Caco-2 (cell line): Measurements from ENCODE around the gene DNAH10. TPM values are rescaled to one million over a fixed set of nuclear protein-coding genes. Genes with fewer than 3 reads are reported as not detected.

ENCODE experiments used
- BruUV-seq: library from RNA; stranded (reverse); fragments of 400-500 nt; replicated peaks from 2 replicates; lab custom pipeline; 2021; lab: Mats Ljungman, UMichigan
- CTCF ChIA-PET: fragments of 300-600 bp; sonication (Branson Sonifier 250); formaldehyde crosslinking; loops from one replicate; lab custom pipeline; 2022; ENCODE audit warnings: antibody characterized with exemption; lab: Charles Lee
- POLR2A ChIA-PET: fragments of 300-600 bp; sonication (Branson Sonifier 250); formaldehyde crosslinking; loops from one replicate; lab custom pipeline; 2022; ENCODE audit warnings: antibody characterized with exemption; lab: Charles Lee
- DNase-seq, 2 experiments: peaks; one replicate each; pipeline versions ENCODE4 v3.0.0 to v3.0.0-alpha.2; 2020 to 2022
- H3K27me3 ChIP-seq: replicated peaks from 2 replicates; pipeline ENCODE4 v1.6.0; 2011; ENCODE audit warnings: low read length; ENCODE audit not compliant: control insufficient read depth, insufficient read depth
- H3K36me3 ChIP-seq: 2 replicates; pipeline ENCODE4 v1.5.1; 2011; ENCODE audit warnings: low read length; ENCODE audit not compliant: control insufficient read depth, insufficient read depth
- H3K4me1 ChIP-seq: fragments of 250-450 bp; sonication (Bioruptor Pico); 2 replicates; pipeline ENCODE4 v1.5.1; 2020; ENCODE audit warnings: mild to moderate bottlenecking
- H3K4me3 ChIP-seq: 2 replicates; pipeline ENCODE4 v1.5.1; 2011; ENCODE audit warnings: low read depth, mild to moderate bottlenecking, control low read depth, low read length
- H3K9me3 ChIP-seq: fragments of 250-450 bp; sonication (Bioruptor Pico); 2 replicates; pipeline ENCODE4 v1.5.1; 2020; ENCODE audit warnings: mild to moderate bottlenecking, moderate library complexity
- H3K27ac Mint-ChIP-seq: one replicate; pipeline ENCODE4 v1.8.0; 2022; ENCODE audit warnings: mixed read lengths; ENCODE audit not compliant: unreplicated experiment
- H3K27me3 Mint-ChIP-seq: one replicate; pipeline ENCODE4 v1.8.0; 2022; ENCODE audit warnings: mixed read lengths; ENCODE audit not compliant: insufficient read depth, unreplicated experiment
- H3K36me3 Mint-ChIP-seq: one replicate; pipeline ENCODE4 v1.8.0; 2022; ENCODE audit warnings: mild to moderate bottlenecking, mixed read lengths; ENCODE audit not compliant: insufficient read depth, unreplicated experiment
- H3K4me1 Mint-ChIP-seq: one replicate; pipeline ENCODE4 v1.8.0; 2022; ENCODE audit warnings: low read depth, mixed read lengths; ENCODE audit not compliant: unreplicated experiment
- H3K4me3 Mint-ChIP-seq: one replicate; pipeline ENCODE4 v1.8.0; 2022; ENCODE audit warnings: mild to moderate bottlenecking, moderate library complexity, mixed read lengths; ENCODE audit not compliant: unreplicated experiment
- H3K9me3 Mint-ChIP-seq: one replicate; pipeline ENCODE4 v1.8.0; 2022; ENCODE audit warnings: mixed read lengths; ENCODE audit not compliant: unreplicated experiment
- intact Hi-C: fragments of 100-400 bp; cut with micrococcal nuclease; formaldehyde crosslinking; loops from one replicate; pipeline ENCODE4 v1.10.0; 2022; ENCODE audit not compliant: unreplicated experiment
- total RNA-seq: library from RNA; stranded (reverse); gene quantifications from 2 replicates; pipeline ENCODE4 v1.2.3, GENCODE V29; 2022
- TF ChIP-seq, protein P1 (sequence below), 2 experiments: fragments of 200-600 bp in 1 of 2; IDR thresholded peaks; 1 replicate in 1 of 2; 2 replicates in 1 of 2; pipeline versions ENCODE4 v1.5.1 to v1.8.0; 2011 to 2022; ENCODE audit warnings: antibody characterized with exemption in 1 of 2, control low read depth in 1 of 2, inconsistent platforms in 1 of 2, low read depth in 1 of 2, low read length in 1 of 2, mild to moderate bottlenecking in 1 of 2, moderate library complexity in 1 of 2; ENCODE audit not compliant: insufficient read depth in 1 of 2, severe bottlenecking in 1 of 2, unreplicated experiment in 1 of 2

The DNAH10 gene
- total RNA-seq, 1 experiment from 2014 or later, result 0.45 TPM

DNA sequence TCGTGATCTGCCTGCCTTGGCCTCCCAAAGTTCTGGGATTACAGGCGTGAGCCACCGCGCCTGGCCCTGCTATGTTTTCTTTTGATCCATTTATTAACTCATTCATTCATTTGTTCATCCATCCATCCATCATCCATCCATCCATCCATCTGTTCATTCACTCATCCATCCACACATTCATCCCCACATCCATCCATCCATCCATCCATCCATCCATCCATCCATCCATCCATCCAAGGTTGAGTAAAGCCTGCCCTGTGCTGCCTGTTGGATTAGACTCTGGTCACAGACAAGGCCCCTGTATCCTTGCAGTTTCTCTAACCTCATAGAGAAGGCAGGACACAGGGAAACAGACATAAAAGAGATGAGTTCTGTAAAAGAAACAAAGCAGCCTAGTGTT is 44.9 kb downstream of the DNAH10 start:
- BruUV-seq, result no TSS peak
- H3K4me3 ChIP-seq, result no peak overlapping the region
- Mint-ChIP-seq H3K27ac (no peak overlapping the region), H3K4me1 (no peaks in the 10 kb centered on the region), H3K36me3 (no peaks in the 10 kb centered on the region), H3K9me3 (no peaks in the 10 kb centered on the region), H3K4me3 (no peak overlapping the region), H3K27me3 (peaks cover 6% of the 10 kb centered on the region)
- intact Hi-C loops, result loop anchor here (10.0 kb wide), 1 partner anchor 58 kb away; no protein-coding TSS in a partner anchor
- CTCF ChIA-PET, result interaction anchor here (0.6 kb wide), 1 partner anchor 305 kb away, joined by 3 read pairs; no protein-coding TSS in a partner anchor
- H3K27me3 ChIP-seq, result no peaks in the 10 kb centered on the region
- H3K9me3 ChIP-seq, result no peaks in the 10 kb centered on the region
- H3K36me3 ChIP-seq, result no peaks in the 10 kb centered on the region
- DNase-seq, result no peak
- no peaks in the 10 kb centered on the region for H3K4me1 ChIP-seq
- TF ChIP-seq, protein P1, sequence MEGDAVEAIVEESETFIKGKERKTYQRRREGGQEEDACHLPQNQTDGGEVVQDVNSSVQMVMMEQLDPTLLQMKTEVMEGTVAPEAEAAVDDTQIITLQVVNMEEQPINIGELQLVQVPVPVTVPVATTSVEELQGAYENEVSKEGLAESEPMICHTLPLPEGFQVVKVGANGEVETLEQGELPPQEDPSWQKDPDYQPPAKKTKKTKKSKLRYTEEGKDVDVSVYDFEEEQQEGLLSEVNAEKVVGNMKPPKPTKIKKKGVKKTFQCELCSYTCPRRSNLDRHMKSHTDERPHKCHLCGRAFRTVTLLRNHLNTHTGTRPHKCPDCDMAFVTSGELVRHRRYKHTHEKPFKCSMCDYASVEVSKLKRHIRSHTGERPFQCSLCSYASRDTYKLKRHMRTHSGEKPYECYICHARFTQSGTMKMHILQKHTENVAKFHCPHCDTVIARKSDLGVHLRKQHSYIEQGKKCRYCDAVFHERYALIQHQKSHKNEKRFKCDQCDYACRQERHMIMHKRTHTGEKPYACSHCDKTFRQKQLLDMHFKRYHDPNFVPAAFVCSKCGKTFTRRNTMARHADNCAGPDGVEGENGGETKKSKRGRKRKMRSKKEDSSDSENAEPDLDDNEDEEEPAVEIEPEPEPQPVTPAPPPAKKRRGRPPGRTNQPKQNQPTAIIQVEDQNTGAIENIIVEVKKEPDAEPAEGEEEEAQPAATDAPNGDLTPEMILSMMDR (IDR thresholded peaks at IDR 0.05; ENCODE audit: insufficient read depth in 1 of 2, low read depth in 1 of 2, low read length in 1 of 2, severe bottlenecking in 1 of 2, unreplicated experiment in 1 of 2), result no peak
- POLR2A ChIA-PET, result no interaction called here

GRCh38 chr12:123807670-123808069 is 45.6 kb downstream of the DNAH10 start:
- Mint-ChIP-seq H3K9me3 (no peaks in the 10 kb centered on the region), H3K4me1 (no peaks in the 10 kb centered on the region), H3K36me3 (no peaks in the 10 kb centered on the region), H3K27me3 (peaks cover 6% of the 10 kb centered on the region), H3K4me3 (no peak overlapping the region), H3K27ac (no peak overlapping the region)
- Histone ChIP-seq H3K27me3 (no peaks in the 10 kb centered on the region), H3K9me3 (no peaks in the 10 kb centered on the region), H3K36me3 (no peaks in the 10 kb centered on the region), H3K4me3 (no peak overlapping the region), H3K4me1 (no peaks in the 10 kb centered on the region)
- TF ChIP-seq, protein P1 (IDR thresholded peaks at IDR 0.05; ENCODE audit: insufficient read depth in 1 of 2, low read depth in 1 of 2, low read length in 1 of 2, severe bottlenecking in 1 of 2, unreplicated experiment in 1 of 2), result no peak
- ChIA-PET CTCF (interaction anchor here (0.6 kb wide), 1 partner anchor 305 kb away, joined by 3 read pairs; no protein-coding TSS in a partner anchor), POLR2A (no interaction called here)
- intact Hi-C loops, result loop anchor here (1.0 to 10.0 kb wide), 3 partner anchors 57 to 177 kb away; no protein-coding TSS in a partner anchor
- DNase-seq, result no peak
- BruUV-seq, result no TSS peak

- Mint-ChIP-seq H3K27ac (no peak overlapping the region), H3K36me3 (no peaks in the 10 kb centered on the region), H3K27me3 (peaks cover 6% of the 10 kb centered on the region), H3K4me1 (no peaks in the 10 kb centered on the region), H3K4me3 (no peak overlapping the region), H3K9me3 (no peaks in the 10 kb centered on the region)
- no peaks in the 10 kb centered on the region for H3K27me3 ChIP-seq
- no peaks in the 10 kb centered on the region for H3K4me1 ChIP-seq
- intact Hi-C loops, result loop anchor here (1.0 to 10.0 kb wide), 3 partner anchors 57 to 176 kb away; no protein-coding TSS in a partner anchor
- CTCF ChIA-PET, result no interaction called here
- TF ChIP-seq, protein P1 (IDR thresholded peaks at IDR 0.05; ENCODE audit: insufficient read depth in 1 of 2, low read depth in 1 of 2, low read length in 1 of 2, severe bottlenecking in 1 of 2, unreplicated experiment in 1 of 2), result peak; percentile 53 to 65
- H3K36me3 ChIP-seq, result no peaks in the 10 kb centered on the region
- no peak overlapping the region for H3K4me3 ChIP-seq
- no TSS peak for BruUV-seq
- no peaks in the 10 kb centered on the region for H3K9me3 ChIP-seq
- POLR2A ChIA-PET, result no interaction called here
- DNase-seq, result peak; percentile 49 to 64
Observed at GRCh38 chr12:123808167-123808566, 46.1 kb downstream of the DNAH10 start.
